Calu3 (cell line): Measurements from ENCODE around the gene ADAMTS17. TPM values are rescaled to one million over a fixed set of nuclear protein-coding genes. Genes with fewer than 3 reads are reported as not detected.
A peak's percentile ranks its signal among the peaks of the same experiment; 100 is the strongest.
"Not testable (repeated sequence)": the region's sequence is repeated elsewhere in the genome, so short reads cannot be mapped to it uniquely, and the experiment has no call there.

Source experiments
- BruUV-seq: library from RNA; stranded (reverse); fragments of 400-500 nt; replicated peaks from 2 replicates; lab custom pipeline; 2021; lab: Mats Ljungman, UMichigan
- CTCF ChIA-PET: fragments of 300-600 bp; sonication (Branson Sonifier 250); formaldehyde crosslinking; loops from one replicate; lab custom pipeline; 2022; ENCODE audit warnings: antibody characterized with exemption; lab: Charles Lee
- DNase-seq: peaks from one replicate; pipeline ENCODE4 v3.0.0; 2022
- H3K27ac Mint-ChIP-seq: one replicate; pipeline ENCODE4 v1.8.0; 2022; ENCODE audit warnings: mixed read lengths; ENCODE audit not compliant: unreplicated experiment
- H3K27me3 Mint-ChIP-seq: one replicate; pipeline ENCODE4 v1.8.0; 2022; ENCODE audit warnings: mixed read lengths; ENCODE audit not compliant: unreplicated experiment
- H3K36me3 Mint-ChIP-seq: one replicate; pipeline ENCODE4 v1.8.0; 2022; ENCODE audit warnings: mild to moderate bottlenecking, moderate library complexity, mixed read lengths; ENCODE audit not compliant: insufficient read depth, unreplicated experiment
- H3K4me1 Mint-ChIP-seq: one replicate; pipeline ENCODE4 v1.8.0; 2022; ENCODE audit warnings: mild to moderate bottlenecking, low read depth, mixed read lengths; ENCODE audit not compliant: unreplicated experiment
- H3K4me3 Mint-ChIP-seq: one replicate; pipeline ENCODE4 v1.8.0; 2022; ENCODE audit warnings: mild to moderate bottlenecking, low read depth, moderate library complexity, mixed read lengths; ENCODE audit not compliant: unreplicated experiment
- H3K9me3 Mint-ChIP-seq: one replicate; pipeline ENCODE4 v1.8.0; 2022; ENCODE audit warnings: low read depth, mixed read lengths; ENCODE audit not compliant: unreplicated experiment
- CTCF ChIP-seq: fragments of 200-600 bp; IDR thresholded peaks from one replicate; pipeline ENCODE4 v1.8.0; 2022; ENCODE audit warnings: antibody characterized with exemption; ENCODE audit not compliant: unreplicated experiment
- intact Hi-C: fragments of 100-400 bp; cut with micrococcal nuclease; formaldehyde crosslinking; loops from one replicate; pipeline ENCODE4 v1.10.0; 2022; ENCODE audit not compliant: unreplicated experiment
- total RNA-seq: library from RNA; stranded (reverse); gene quantifications from 2 replicates; pipeline ENCODE4 v1.2.3, GENCODE V29; 2022

Gene ADAMTS17
- total RNA-seq, 1 experiment from 2014 or later, result 3.5 TPM

GRCh38 chr15:100343251-100343650, 1.5 kb upstream of the ADAMTS17 start:
- no peak for TF ChIP-seq CTCF

GRCh38 chr15:100341239-100341749, 481 bp downstream of the ADAMTS17 start:
- Mint-ChIP-seq H3K27me3 (peaks cover 69% of the 10 kb centered on the region), H3K36me3 (peaks cover 16% of the 10 kb centered on the region), H3K4me1 (peaks cover 7% of the 10 kb centered on the region), H3K27ac (no peak overlapping the region), H3K9me3 (no peaks in the 10 kb centered on the region), H3K4me3 (peak overlapping the region; percentile 62)
- DNase-seq, result peak; percentile 13
- CTCF ChIA-PET, result no interaction called here
- TF ChIP-seq CTCF, result no peak
- intact Hi-C loops, result loop anchor here (10.0 kb wide), 1 partner anchor 1066 kb away; no protein-coding TSS in a partner anchor
- BruUV-seq, result no TSS peak

More at GRCh38 chr15:100343251-100343650, 1.5 kb upstream of the ADAMTS17 start:
- no peak overlapping the region for H3K4me3 Mint-ChIP-seq
- H3K27me3 Mint-ChIP-seq, result peaks cover 68% of the 10 kb centered on the region
- no peak overlapping the region for H3K27ac Mint-ChIP-seq
- no peaks in the 10 kb centered on the region for H3K9me3 Mint-ChIP-seq
- peaks cover 16% of the 10 kb centered on the region for H3K36me3 Mint-ChIP-seq
- intact Hi-C loops, result loop anchor here (2.0 to 10.0 kb wide), 2 partner anchors 40 to 1068 kb away; no protein-coding TSS in a partner anchor
- peaks cover 7% of the 10 kb centered on the region for H3K4me1 Mint-ChIP-seq
- DNase-seq, result no peak
- CTCF ChIA-PET, result no interaction called here
- no TSS peak for BruUV-seq

GRCh38 chr15:100340721-100341238, 995 bp downstream of the ADAMTS17 start:
- peaks cover 16% of the 10 kb centered on the region for H3K36me3 Mint-ChIP-seq
- peak overlapping the region; percentile 62 for H3K4me3 Mint-ChIP-seq
- peaks cover 64% of the 10 kb centered on the region for H3K27me3 Mint-ChIP-seq
- peaks cover 3% of the 10 kb centered on the region for H3K4me1 Mint-ChIP-seq
- intact Hi-C loops, result loop anchor here (10.0 kb wide), 1 partner anchor 1066 kb away; no protein-coding TSS in a partner anchor
- TF ChIP-seq CTCF, result no peak
- BruUV-seq, result no TSS peak
- no peaks in the 10 kb centered on the region for H3K9me3 Mint-ChIP-seq
- CTCF ChIA-PET, result no interaction called here
- DNase-seq, result no peak
- no peak overlapping the region for H3K27ac Mint-ChIP-seq

GRCh38 chr15:100339999-100340398, 1.8 kb downstream of the ADAMTS17 start:
- CTCF ChIA-PET, result interaction anchor here (0.7 kb wide), 1 partner anchor 376 kb away, joined by 5 read pairs; no protein-coding TSS in a partner anchor
- no peak for TF ChIP-seq CTCF
- DNase-seq, result no peak
- intact Hi-C loops, result loop anchor here (2.0 to 10.0 kb wide), 2 partner anchors 411 to 1065 kb away; no protein-coding TSS in a partner anchor
- Mint-ChIP-seq H3K27ac (no peak overlapping the region), H3K9me3 (no peaks in the 10 kb centered on the region), H3K4me1 (no peaks in the 10 kb centered on the region), H3K27me3 (peaks cover 56% of the 10 kb centered on the region), H3K36me3 (peaks cover 16% of the 10 kb centered on the region), H3K4me3 (peak overlapping the region; percentile 62)
- TSS peak; percentile 39 for BruUV-seq

- intact Hi-C loops, result loop anchor here (2.0 kb wide), 1 partner anchor 411 kb away; no protein-coding TSS in a partner anchor
- H3K4me3 Mint-ChIP-seq, H3K9me3 Mint-ChIP-seq, DNase-seq, H3K4me1 Mint-ChIP-seq, BruUV-seq, H3K27ac Mint-ChIP-seq: not testable (repeated sequence)
- Mint-ChIP-seq H3K36me3 (peaks cover 16% of the 10 kb centered on the region), H3K27me3 (peaks cover 51% of the 10 kb centered on the region)
- CTCF ChIA-PET, result interaction anchor here (0.7 to 1.2 kb wide), 5 partner anchors 10 to 414 kb away, joined by 3 to 7 read pairs (median 5); no protein-coding TSS in a partner anchor
These were observed 2.3 kb downstream of the ADAMTS17 start for GRCh38 chr15:100339451-100339850.
